NB4 (cell line): Measurements from ENCODE around the gene SSPN.

Experiments
- DNase-seq: peaks from one replicate; pipeline ENCODE4 v3.0.0; 2010; ENCODE audit warnings: low read depth
- H3K4me3 ChIP-seq: one replicate; pipeline ENCODE4 v1.5.1; 2011; ENCODE audit warnings: mild to moderate bottlenecking, low read depth, low read length, moderate library complexity
- CTCF ChIP-seq: IDR thresholded peaks from one replicate; pipeline ENCODE4 v1.5.1; 2012; ENCODE audit warnings: low read depth, low read length
- MAX ChIP-seq: IDR thresholded peaks from 2 replicates; pipeline ENCODE4 v1.6.1; 2011; ENCODE audit warnings: low read depth, low read length
- MYC ChIP-seq: IDR thresholded peaks from 2 replicates; pipeline ENCODE4 v1.6.1; 2011; ENCODE audit warnings: low read depth, low read length
- POLR2A ChIP-seq: IDR thresholded peaks from 2 replicates; pipeline ENCODE4 v1.6.1; 2011; ENCODE audit warnings: mild to moderate bottlenecking; ENCODE audit not compliant: insufficient read length; ENCODE audit errors: extremely low read depth

SSPN gene

GRCh38 chr12:26203167-26203780 is 7.9 kb downstream of the SSPN start:
- H3K4me3 ChIP-seq: no peak overlapping the region
- TF ChIP-seq CTCF (no peak), MYC (no peak), MAX (no peak), POLR2A (no peak)
- no peak for DNase-seq

DNA sequence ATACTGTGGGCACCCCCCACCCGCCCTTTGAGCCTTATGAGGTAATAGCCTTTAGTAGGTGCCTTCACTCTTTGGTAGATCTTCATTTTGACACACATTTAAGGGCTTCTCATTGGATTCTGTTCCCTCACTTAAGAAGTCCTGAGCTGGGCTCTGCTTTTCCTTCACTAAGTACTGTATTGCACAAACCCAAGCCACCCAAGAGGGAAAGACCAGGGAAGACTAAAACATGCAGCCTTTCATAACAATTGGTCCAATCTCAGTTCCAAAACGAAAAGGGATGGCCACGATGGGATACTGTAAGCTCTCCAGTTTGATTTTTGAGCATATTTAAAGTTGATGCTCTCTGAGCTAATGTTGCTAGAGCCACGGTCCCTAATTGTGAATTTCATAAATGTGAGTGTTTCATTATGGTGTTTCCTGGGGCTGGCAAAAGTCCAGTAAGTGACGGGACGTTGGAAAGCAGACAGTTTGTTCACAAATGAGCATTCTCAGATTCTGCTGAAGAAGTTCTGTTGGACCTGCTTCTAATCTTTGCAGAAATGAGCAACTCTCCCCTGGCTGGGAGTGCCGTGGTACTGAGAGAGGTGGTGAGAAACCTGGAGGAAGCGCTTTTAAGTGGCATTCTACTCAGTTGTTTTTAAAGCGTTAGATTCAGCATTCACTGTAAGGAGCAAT is 9.4 kb downstream of the SSPN start:
- TF ChIP-seq MYC (no peak), MAX (no peak), POLR2A (no peak), CTCF (no peak)
- no peak for DNase-seq
- no peak overlapping the region for H3K4me3 ChIP-seq

DNA sequence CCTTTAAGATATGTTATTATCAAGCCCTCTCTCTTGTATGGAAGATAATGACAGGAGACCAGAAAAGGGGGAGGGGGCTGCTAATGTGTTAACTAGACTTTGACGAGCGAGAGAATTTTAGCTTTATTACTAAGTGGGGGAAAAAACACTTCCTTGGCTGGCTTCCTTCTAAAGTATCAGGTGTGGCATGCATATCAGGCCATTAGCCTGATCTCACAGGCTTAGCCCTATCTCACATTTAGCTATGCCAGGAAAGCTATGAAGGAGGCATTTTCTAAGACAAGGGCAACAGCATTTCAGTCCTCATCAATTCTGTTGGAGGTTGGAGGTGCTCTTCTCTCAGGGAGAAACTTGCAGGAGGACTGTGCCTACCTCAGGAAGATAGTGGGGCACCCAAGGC is 9.9 kb downstream of the SSPN start:
- H3K4me3 ChIP-seq: no peak overlapping the region
- TF ChIP-seq MYC (no peak), CTCF (no peak), POLR2A (no peak), MAX (no peak)
- DNase-seq: no peak

DNA sequence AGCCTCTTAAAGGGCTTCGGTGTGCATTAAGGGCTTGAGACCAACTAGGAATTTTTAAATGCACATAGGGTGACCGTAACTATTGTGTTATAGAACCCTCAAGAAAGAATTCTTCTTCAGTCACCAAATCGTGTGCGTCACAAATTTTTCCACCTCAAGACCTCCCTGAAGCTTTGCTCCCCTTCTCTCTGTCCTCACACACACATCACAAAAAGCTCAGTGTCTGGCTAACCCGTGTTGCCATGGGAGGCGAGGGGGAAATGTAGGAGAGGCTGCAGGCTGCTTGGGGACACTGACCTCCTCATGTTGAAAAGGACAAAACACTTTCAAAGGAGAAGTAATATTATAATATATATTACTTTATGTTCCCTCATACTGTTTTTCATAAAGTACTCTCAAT is 10.6 kb downstream of the SSPN start:
- no peak for DNase-seq
- TF ChIP-seq CTCF: no peak
- TF ChIP-seq MYC: no peak
- TF ChIP-seq POLR2A: no peak
- no peak for TF ChIP-seq MAX
- no peak overlapping the region for H3K4me3 ChIP-seq

DNA sequence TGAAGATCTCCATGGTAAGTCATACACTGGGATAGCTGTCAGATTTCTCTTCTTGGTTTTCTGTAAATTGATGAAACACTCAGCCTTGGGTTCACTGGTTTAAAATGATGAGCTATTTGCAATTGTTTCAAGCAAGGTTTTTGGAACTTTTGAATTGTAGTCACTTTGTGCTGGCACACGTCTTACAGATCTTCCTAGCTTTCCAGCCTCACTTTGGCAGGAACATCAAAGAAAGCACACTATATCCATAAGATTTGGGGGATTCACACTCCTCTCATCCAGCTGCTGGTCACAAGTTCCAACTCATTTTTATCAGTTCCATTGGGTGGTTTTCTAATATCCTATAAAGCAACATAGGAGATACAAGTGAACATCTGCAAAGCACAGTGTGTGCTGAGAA is 16.0 kb downstream of the SSPN start:
- TF ChIP-seq MAX (no peak), POLR2A (no peak), CTCF (no peak), MYC (no peak)
- H3K4me3 ChIP-seq: no peak overlapping the region
- no peak for DNase-seq
